Stimulated activated naive CD8-positive, alpha-beta T cell treated with anti-CD3 and anti-CD28 coated beads, Interleukin-15, Interleukin-2, amounts not matched to agents 100 U/mL and 50 U/mL, for 24 hours (primary cell): ENCODE data around the gene LMLN.
"Not testable (repeated sequence)": the region's sequence is repeated elsewhere in the genome, so short reads cannot be mapped to it uniquely, and the experiment has no call there.

Experiments
- ATAC-seq: fragments of 150-1000 bp; cut with Tn5 transposase; one replicate; pipeline ENCODE4 v1.10.0; 2021
- DNase-seq: peaks from one replicate; pipeline ENCODE4 v3.0.0; 2021

The LMLN gene

GRCh38 chr3:198079771-198080520, 119.9 kb downstream of the LMLN start:
- ATAC-seq (peak; percentile 67), DNase-seq (peak; percentile 58)

- peak; percentile 91 for ATAC-seq
- DNase-seq = peak; percentile 85
These were observed 120.7 kb downstream of the LMLN start for GRCh38 chr3:198080521-198081384.

- no peak for ATAC-seq
- no peak for DNase-seq
These were observed 121.4 kb downstream of the LMLN start for GRCh38 chr3:198081421-198081844.

- DNase-seq, ATAC-seq: not testable (repeated sequence)
These were observed 122.2 kb downstream of the LMLN start for GRCh38 chr3:198082226-198082625.

- ATAC-seq = no peak
- no peak for DNase-seq
These were observed 128.5 kb downstream of the LMLN start for GRCh38 chr3:198088421-198088955.

GRCh38 chr3:198090795-198091332, 130.8 kb downstream of the LMLN start:
- ATAC-seq = no peak
- DNase-seq = no peak

GRCh38 chr3:198092276-198092675, 132.3 kb downstream of the LMLN start:
- ATAC-seq = no peak
- DNase-seq = no peak

GRCh38 chr3:198093112-198093679, 133.2 kb downstream of the LMLN start:
- DNase-seq (no peak), ATAC-seq (no peak)
